Measurements from ENCODE around the gene ATXN1.
"Not testable (repeated sequence)": the region's sequence is repeated elsewhere in the genome, so short reads cannot be mapped to it uniquely, and the experiment has no call there.

The ATXN1 gene

DNA sequence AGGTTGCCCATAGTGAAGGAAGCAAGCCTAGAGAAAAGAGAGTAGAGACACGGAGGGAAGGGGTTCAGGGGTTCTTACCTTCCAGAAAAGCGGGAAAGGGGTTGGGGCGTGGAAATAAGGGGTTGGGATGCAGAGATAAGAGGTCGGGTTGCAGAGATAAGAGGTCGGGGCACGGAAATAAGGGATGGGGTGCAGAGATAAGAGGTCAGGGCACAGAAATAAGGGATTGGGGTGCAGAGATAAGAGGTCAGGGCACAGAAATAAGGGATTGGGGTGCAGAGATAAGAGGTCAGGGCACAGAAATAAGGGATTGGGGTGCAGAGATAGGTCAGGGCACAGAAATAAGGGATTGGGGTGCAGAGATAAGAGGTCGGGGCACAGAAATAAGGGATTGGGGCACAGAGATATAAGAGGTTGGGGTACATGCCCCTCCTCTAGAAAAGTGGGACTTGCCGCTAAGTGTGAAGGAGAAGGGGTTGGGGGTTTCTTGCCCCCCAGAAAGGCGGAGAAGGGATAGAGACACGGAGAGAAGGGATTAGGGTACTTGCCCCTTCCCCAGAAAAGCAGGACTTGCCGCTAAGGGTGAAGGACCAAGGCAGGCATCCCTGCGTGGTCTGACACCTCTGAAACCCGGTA is 497.7 kb downstream of the ATXN1 start:
- DNase-seq, result not testable (repeated sequence)

DNA sequence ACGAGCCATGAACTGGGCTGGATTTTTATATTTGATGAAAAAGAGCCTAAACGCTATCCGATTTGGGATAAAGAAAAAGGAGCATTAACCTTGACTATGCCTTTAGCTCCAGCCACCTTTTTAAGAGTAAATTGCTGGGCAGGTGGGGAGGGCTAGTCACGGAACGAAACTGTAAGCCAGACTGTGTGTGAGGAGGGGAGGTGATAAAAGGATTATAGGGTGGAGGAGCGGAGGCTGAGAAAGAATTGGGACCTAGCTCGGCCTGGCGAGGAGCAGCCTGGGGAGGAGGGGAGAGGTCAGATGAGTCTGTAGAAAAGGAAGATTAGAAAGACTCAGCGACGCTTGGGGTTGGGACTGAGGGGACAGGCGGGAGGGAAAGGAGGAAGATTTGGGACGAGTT is 498.5 kb downstream of the ATXN1 start:
- DNase-seq, result not testable (repeated sequence)

DNA sequence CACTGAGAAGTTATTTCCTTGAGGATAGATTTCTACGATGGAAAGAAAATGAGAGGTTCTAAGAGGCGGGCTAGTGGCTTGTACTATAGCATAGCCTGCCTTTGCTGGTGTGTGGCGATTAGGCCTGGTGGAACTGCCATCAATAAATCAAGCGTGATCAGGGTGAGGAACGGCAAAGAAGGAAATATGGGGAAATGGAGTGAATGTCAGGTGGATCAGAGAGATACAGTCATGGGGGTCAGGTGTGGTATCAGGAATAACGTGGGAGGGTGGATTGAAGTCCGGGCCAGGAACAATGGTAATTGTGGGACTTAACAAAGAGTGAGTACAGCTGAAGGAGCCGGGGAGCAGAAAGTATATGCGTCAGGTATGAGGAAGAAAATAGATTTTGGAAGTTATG is 500.7 kb downstream of the ATXN1 start:
- DNase-seq, result not testable (repeated sequence)

DNA sequence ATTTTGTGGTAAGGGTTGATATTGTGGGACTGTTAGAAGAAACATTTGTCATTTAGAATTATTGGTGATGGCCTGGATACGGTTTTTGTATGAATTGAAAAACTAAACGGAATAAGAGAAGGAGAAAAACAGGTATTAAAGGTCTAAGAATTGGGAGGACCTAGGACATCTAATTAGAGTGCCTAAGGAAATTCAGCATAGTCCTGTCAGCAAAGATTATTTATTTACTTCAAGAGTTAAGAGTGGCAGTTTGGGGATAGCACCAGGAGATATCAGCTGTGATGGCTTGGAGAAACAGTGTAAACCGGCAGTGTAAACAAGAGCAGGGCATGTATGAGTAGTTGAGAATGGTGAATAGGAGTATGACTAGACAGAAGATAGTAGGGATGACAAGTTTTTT is 501.7 kb downstream of the ATXN1 start:
- DNase-seq, result not testable (repeated sequence)

DNA sequence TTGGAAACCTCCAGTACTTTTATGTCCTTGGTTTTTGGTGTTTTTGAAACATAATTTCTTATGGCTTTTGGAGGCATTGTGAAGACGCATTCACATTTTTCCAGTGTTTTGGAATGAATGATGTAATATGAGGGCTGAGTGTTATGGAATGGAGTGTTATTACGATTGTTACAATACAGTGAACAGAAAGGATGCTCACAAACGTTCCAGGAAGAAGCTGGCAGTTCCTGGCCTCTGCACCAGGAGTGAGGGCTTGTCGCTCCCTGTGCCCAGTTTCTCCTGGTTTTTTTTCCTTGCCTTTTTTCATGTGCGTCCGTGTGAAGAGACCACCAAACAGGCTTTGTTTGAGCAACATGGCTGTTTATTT is 502.6 kb downstream of the ATXN1 start:
- DNase-seq, result no peak

DNA sequence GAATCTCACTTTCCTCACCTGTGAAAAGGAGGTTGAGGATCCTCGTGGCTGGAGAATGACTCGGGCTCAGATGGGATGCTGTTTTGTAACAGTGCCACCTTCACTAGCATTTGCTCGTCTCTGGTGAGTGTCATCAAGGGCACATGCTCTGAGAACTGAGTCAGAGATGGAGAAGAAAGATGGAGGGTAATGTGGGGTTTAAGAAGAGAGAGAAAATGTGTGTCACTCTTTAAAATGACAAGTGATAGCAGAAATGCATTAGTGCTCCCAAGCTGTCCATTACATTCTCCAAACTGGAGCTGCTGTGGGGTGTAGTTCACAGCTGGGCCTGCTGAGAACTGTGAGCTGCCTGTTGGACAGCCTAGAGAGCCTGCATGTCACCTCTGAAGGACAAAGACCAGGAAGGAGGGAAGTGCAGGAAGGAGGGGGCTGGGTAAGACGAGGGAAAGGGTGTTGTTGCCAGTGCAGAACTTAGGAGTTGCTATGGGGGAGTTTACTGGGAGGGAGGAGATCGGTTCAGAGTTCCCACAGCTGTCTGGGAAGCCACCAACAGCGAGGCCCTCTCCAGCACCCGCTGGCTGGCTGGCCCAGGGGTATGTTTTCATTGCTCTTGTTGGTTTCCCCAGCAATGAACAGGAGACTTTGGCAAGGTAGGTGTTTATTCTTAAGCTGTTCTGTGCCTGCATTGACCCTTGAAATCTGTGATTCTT is 503.1 kb downstream of the ATXN1 start:
- DNase-seq, result peak; percentile 73

DNA sequence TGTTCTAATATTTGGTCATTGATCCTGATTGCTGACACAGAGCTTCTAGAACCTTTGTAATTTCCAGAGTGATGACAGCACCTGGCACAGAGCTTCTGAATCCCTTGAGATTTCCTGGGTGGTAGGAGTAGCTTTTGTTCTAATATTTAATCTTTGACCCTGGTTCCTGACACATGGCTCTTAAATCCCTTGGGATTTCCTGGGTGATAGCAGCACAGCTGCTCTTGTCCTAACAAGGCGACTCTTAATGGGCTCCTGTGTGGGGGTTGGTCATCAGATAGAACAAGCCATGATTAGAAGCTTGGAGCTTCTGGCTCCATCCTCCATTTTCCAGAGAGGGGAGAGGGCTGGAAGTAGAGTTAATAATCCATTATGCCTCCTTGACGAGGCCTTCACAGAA is 504.5 kb downstream of the ATXN1 start:
- peak; percentile 85 for DNase-seq

DNA sequence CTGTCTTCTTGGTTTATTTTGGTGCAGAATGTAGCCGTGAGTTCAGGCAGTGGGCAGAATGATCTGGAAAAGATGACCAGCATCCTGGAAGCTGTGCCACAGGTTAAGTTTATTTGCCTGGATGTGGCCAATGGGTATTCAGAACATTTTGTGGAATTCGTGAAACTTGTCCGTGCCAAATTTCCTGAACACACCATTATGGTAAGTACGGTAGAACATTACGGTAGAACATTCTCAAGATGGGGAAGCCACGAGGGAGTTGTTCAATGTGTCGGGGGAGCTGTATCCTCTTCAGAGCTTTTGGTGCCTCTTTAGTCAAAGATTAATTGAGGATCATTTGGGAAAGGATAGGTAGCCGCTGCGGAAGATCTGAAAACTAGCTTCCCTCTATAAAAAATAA is 506.7 kb downstream of the ATXN1 start:
- no peak for DNase-seq

DNA sequence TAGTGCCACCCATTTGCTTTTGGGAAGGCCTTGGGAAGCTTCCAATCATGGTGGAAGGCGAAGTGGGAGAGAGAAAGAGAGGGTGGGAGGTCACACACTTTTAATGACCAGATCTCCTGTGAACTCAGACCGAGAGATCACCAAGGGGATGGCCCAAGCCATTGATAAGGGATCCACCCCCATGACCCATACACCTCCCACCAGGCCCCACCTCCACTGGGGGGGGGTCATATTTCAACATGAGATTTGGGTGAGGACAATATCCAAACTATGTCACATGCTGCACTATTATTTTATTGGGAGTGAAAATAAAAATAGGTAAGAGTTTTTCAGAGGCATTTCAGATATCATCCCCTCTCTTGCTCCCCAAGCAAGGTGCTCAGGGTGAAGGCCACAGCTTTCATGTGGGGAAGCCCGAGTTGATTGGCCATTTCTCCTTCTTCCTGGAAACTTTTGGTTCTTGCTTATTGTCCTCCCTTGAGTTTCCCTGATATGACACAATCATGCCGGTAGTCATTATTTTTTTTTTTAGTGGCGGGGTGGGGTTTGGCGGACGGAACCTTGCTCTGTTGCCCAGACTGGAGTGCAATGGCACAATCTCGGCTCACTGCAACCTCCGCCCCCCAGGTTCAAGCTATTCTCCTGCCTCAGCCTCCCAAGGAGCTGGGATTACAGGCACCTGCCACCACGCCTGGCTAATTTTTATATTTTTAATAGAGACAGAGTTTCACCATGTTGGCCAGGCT is 507.7 kb downstream of the ATXN1 start:
- DNase-seq, result no peak

DNA sequence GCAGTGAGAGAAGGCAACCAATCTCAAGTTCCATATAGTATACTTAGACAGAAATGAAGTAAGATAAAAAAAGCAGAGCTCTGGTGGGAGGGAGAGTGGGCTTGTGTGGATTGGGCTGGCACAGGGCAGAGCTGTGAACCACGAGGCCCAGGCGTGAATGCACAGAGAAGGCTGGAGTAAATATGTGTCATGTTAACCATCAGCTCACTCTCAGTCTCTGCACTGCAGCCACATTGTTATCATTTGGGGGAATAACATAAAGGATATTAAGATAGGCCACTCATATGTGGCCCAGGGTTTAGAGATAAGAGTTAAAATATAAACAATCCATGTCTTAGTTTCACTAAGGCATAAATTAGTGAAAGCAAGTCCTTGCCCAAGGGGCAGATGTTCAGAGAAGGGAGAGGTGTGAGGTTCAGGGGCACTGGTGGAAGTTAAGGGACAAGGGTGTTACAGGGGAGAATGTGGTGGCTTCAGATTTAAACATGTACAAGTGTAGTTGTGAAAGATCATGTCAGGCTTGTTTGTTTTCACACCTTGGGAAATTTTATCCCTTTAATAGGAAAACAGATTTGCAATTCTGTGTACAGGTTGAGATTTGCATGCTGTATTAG is 508.5 kb downstream of the ATXN1 start:
- DNase-seq, result no peak

DNA sequence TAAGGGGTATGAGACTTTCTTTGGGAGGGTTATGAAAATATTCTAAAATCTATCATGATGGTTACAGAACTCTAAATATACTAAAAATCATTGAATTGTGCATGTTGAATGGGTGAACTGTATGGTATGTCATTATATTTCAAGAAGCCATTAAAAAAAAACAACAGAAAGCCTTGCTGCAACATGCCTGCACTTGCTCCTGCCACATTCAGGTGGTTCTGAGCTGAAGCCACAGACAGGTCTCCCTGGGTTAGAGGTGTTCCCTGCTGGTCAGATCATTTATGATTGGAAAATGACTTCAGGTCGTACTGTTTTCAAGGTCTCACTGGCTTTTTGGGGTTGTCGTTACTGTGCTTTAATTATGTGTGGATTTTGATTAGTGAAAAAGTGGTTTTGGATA is 509.6 kb downstream of the ATXN1 start:
- DNase-seq, result no peak

DNA sequence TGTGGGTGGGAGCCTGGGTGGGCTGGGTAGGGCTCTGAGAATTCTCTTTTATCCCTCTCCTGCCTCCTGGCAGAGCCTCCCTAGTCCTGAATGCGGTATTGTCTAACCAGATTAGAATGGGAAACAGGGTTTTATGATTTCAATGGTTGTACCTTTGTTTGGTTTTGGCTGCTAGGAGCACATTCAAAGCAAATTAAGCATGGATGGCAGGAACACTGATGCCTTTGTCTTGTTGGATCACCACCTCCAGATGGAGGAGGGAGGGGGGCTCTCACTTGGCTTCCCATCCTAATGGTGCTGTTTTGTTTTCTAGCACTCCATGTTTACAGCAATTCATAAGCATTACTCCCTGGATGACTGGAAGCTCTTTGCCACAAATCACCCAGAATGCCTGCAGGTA is 511.3 kb downstream of the ATXN1 start:
- peak; percentile 88 for DNase-seq

Measured in NCI-H2029 (cell line).